ENCODE measurements around the gene TK2.

The TK2 gene

GRCh38 chr16:66486773-66487579, 62.9 kb downstream of the TK2 start:
- Histone ChIP-seq H3K4ac (ENCODE audit: low read depth, low read length) (no peak overlapping the region), H2BK120ac (ENCODE audit: low read depth, low read length) (no peak overlapping the region), H2BK5ac (ENCODE audit: low read length) (no peak overlapping the region), H3K27ac (ENCODE audit: low read depth, low read length) (no peak overlapping the region), H3K27me3 (ENCODE audit: insufficient read depth, low read length, poor library complexity) (no peaks in the 10 kb centered on the region), H2BK15ac (replicated peaks; ENCODE audit: low read depth) (no peak overlapping the region), H3K4me1 (ENCODE audit: control insufficient read depth, low read depth, low read length) (no peaks in the 10 kb centered on the region), H3K56ac (ENCODE audit: low read length) (no peak overlapping the region), H3K4me3 (ENCODE audit: low read length) (no peak overlapping the region), H3K23ac (ENCODE audit: low read length) (no peak overlapping the region), H4K8ac (ENCODE audit: low read depth, low read length) (no peak overlapping the region), H3K36me3 (ENCODE audit: control insufficient read depth, insufficient read depth, low read length) (no peaks in the 10 kb centered on the region), H3K4me2 (ENCODE audit: low read length) (no peak overlapping the region), H3K18ac (ENCODE audit: low read length) (no peak overlapping the region), H4K5ac (ENCODE audit: low read length) (no peak overlapping the region), H3K9ac (ENCODE audit: low read length) (no peak overlapping the region), H3K79me1 (ENCODE audit: low read length) (no peaks in the 10 kb centered on the region), H2AK5ac (ENCODE audit: low read length) (no peak overlapping the region), H3K79me2 (ENCODE audit: control insufficient read depth, insufficient read depth, low read length) (no peaks in the 10 kb centered on the region)
- DNase-seq: no peak
- no CpG with 5 or more reads among the region's 3 CpGs for WGBS (ENCODE audit: extremely low coverage, insufficient coverage, low lambda C conversion rate)

DNA sequence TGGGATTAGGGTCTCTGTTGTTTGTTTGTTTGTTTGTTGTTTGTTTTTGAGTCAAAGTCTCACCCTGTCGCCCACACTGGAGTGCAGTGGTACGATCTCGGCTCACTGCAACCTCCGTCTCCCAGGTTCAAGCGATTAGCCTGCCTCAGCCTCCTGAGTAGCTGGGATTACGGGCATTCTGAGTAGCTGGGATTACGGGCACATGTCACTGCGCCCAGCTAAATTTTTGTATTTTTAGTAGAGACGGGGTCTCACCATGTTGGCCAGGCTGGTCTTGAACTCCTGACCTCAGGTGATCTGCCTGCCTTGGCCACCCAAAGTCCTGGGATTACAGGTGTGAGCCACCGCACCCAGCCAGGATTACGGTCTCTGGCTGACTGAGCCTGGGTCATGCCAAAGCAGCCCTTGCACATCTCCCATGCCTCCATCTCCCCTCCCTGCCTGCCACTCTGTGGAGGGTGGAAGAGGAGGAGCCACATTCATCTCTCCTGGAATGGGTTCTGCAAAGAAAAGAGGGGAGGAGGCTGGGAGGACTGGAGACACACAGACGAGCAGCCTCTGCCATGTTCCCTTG, 63.6 kb downstream of the TK2 start:
- H2AK5ac ChIP-seq (ENCODE audit: low read length): no peak overlapping the region
- no peak overlapping the region for H2BK120ac ChIP-seq (ENCODE audit: low read depth, low read length)
- H3K4me3 ChIP-seq (ENCODE audit: low read length): no peak overlapping the region
- H3K4me1 ChIP-seq (ENCODE audit: control insufficient read depth, low read depth, low read length): no peaks in the 10 kb centered on the region
- H3K27me3 ChIP-seq (ENCODE audit: insufficient read depth, low read length, poor library complexity): no peaks in the 10 kb centered on the region
- H3K23ac ChIP-seq (ENCODE audit: low read length): no peak overlapping the region
- no peaks in the 10 kb centered on the region for H3K36me3 ChIP-seq (ENCODE audit: control insufficient read depth, insufficient read depth, low read length)
- no peak overlapping the region for H3K4me2 ChIP-seq (ENCODE audit: low read length)
- WGBS (ENCODE audit: extremely low coverage, insufficient coverage, low lambda C conversion rate): no CpG with 5 or more reads among the region's 12 CpGs
- H3K18ac ChIP-seq (ENCODE audit: low read length): no peak overlapping the region
- H4K5ac ChIP-seq (ENCODE audit: low read length): no peak overlapping the region
- H3K4ac ChIP-seq (ENCODE audit: low read depth, low read length): no peak overlapping the region
- H3K79me1 ChIP-seq (ENCODE audit: low read length): no peaks in the 10 kb centered on the region
- H4K8ac ChIP-seq (ENCODE audit: low read depth, low read length): no peak overlapping the region
- no peak for DNase-seq
- H3K79me2 ChIP-seq (ENCODE audit: control insufficient read depth, insufficient read depth, low read length): no peaks in the 10 kb centered on the region
- H3K56ac ChIP-seq (ENCODE audit: low read length): no peak overlapping the region
- H3K27ac ChIP-seq (ENCODE audit: low read depth, low read length): no peak overlapping the region
- H3K9ac ChIP-seq (ENCODE audit: low read length): no peak overlapping the region
- no peak overlapping the region for H2BK15ac ChIP-seq (replicated peaks; ENCODE audit: low read depth)
- H2BK5ac ChIP-seq (ENCODE audit: low read length): no peak overlapping the region

DNA sequence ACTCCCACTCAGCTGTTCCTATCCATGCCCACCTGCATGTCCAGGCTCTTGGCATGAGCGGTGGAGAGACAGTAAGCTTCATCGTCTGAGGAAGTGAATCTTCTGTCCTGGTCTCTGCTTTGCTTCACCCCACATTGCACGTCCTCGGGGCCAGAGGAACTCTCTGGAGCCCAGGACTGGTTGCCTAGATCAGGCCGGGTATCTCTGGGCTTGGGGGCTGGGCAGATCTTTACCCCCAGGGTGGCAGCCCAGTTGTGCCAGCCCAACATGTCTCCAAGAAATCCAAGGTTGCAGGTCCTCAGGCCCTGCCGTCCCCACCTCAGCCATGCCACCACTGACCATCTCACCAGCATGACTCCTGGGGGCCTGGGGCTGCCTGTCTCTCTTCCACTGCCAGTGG, 64.5 kb downstream of the TK2 start:
- Histone ChIP-seq H2AK5ac (ENCODE audit: low read length) (no peak overlapping the region), H3K56ac (ENCODE audit: low read length) (no peak overlapping the region), H3K27me3 (ENCODE audit: insufficient read depth, low read length, poor library complexity) (no peaks in the 10 kb centered on the region), H3K18ac (ENCODE audit: low read length) (no peak overlapping the region), H3K36me3 (ENCODE audit: control insufficient read depth, insufficient read depth, low read length) (no peaks in the 10 kb centered on the region), H3K4me3 (ENCODE audit: low read length) (no peak overlapping the region), H4K8ac (ENCODE audit: low read depth, low read length) (no peak overlapping the region), H4K5ac (ENCODE audit: low read length) (no peak overlapping the region), H3K4ac (ENCODE audit: low read depth, low read length) (no peak overlapping the region), H3K79me2 (ENCODE audit: control insufficient read depth, insufficient read depth, low read length) (no peaks in the 10 kb centered on the region), H2BK5ac (ENCODE audit: low read length) (no peak overlapping the region), H2BK120ac (ENCODE audit: low read depth, low read length) (no peak overlapping the region), H3K4me1 (ENCODE audit: control insufficient read depth, low read depth, low read length) (no peaks in the 10 kb centered on the region), H3K9ac (ENCODE audit: low read length) (no peak overlapping the region), H3K23ac (ENCODE audit: low read length) (no peak overlapping the region), H3K79me1 (ENCODE audit: low read length) (no peaks in the 10 kb centered on the region), H2BK15ac (replicated peaks; ENCODE audit: low read depth) (no peak overlapping the region), H3K27ac (ENCODE audit: low read depth, low read length) (no peak overlapping the region), H3K4me2 (ENCODE audit: low read length) (no peak overlapping the region)
- no peak for DNase-seq
- no CpG with 5 or more reads among the region's 6 CpGs for WGBS (ENCODE audit: extremely low coverage, insufficient coverage, low lambda C conversion rate)

GRCh38 chr16:66484453-66485213, 65.3 kb downstream of the TK2 start:
- Histone ChIP-seq H3K27me3 (ENCODE audit: insufficient read depth, low read length, poor library complexity) (no peaks in the 10 kb centered on the region), H3K4me2 (ENCODE audit: low read length) (no peak overlapping the region), H2BK120ac (ENCODE audit: low read depth, low read length) (no peak overlapping the region), H3K18ac (ENCODE audit: low read length) (no peak overlapping the region), H3K79me2 (ENCODE audit: control insufficient read depth, insufficient read depth, low read length) (no peaks in the 10 kb centered on the region), H3K4ac (ENCODE audit: low read depth, low read length) (no peak overlapping the region), H3K23ac (ENCODE audit: low read length) (no peak overlapping the region), H3K56ac (ENCODE audit: low read length) (no peak overlapping the region), H3K9ac (ENCODE audit: low read length) (no peak overlapping the region), H2BK5ac (ENCODE audit: low read length) (no peak overlapping the region), H3K4me3 (ENCODE audit: low read length) (no peak overlapping the region), H2AK5ac (ENCODE audit: low read length) (peak overlapping the region; percentile 74), H4K8ac (ENCODE audit: low read depth, low read length) (no peak overlapping the region), H2BK15ac (replicated peaks; ENCODE audit: low read depth) (no peak overlapping the region), H3K27ac (ENCODE audit: low read depth, low read length) (no peak overlapping the region), H4K5ac (ENCODE audit: low read length) (no peak overlapping the region), H3K79me1 (ENCODE audit: low read length) (no peaks in the 10 kb centered on the region), H3K4me1 (ENCODE audit: control insufficient read depth, low read depth, low read length) (no peaks in the 10 kb centered on the region), H3K36me3 (ENCODE audit: control insufficient read depth, insufficient read depth, low read length) (no peaks in the 10 kb centered on the region)
- DNase-seq: no peak
- no CpG with 5 or more reads among the region's 15 CpGs for WGBS (ENCODE audit: extremely low coverage, insufficient coverage, low lambda C conversion rate)

GRCh38 chr16:66483689-66484452, 66.1 kb downstream of the TK2 start:
- H3K23ac ChIP-seq (ENCODE audit: low read length): no peak overlapping the region
- H3K56ac ChIP-seq (ENCODE audit: low read length): no peak overlapping the region
- H2BK120ac ChIP-seq (ENCODE audit: low read depth, low read length): no peak overlapping the region
- no peak overlapping the region for H3K4me2 ChIP-seq (ENCODE audit: low read length)
- no peak overlapping the region for H3K18ac ChIP-seq (ENCODE audit: low read length)
- no peaks in the 10 kb centered on the region for H3K79me1 ChIP-seq (ENCODE audit: low read length)
- H4K8ac ChIP-seq (ENCODE audit: low read depth, low read length): no peak overlapping the region
- H4K5ac ChIP-seq (ENCODE audit: low read length): no peak overlapping the region
- no peak overlapping the region for H2BK5ac ChIP-seq (ENCODE audit: low read length)
- H3K27me3 ChIP-seq (ENCODE audit: insufficient read depth, low read length, poor library complexity): no peaks in the 10 kb centered on the region
- WGBS (ENCODE audit: extremely low coverage, insufficient coverage, low lambda C conversion rate): no CpG with 5 or more reads among the region's 14 CpGs
- no peak overlapping the region for H3K27ac ChIP-seq (ENCODE audit: low read depth, low read length)
- H3K4ac ChIP-seq (ENCODE audit: low read depth, low read length): no peak overlapping the region
- no peaks in the 10 kb centered on the region for H3K4me1 ChIP-seq (ENCODE audit: control insufficient read depth, low read depth, low read length)
- H3K79me2 ChIP-seq (ENCODE audit: control insufficient read depth, insufficient read depth, low read length): no peaks in the 10 kb centered on the region
- peak overlapping the region; percentile 74 for H2AK5ac ChIP-seq (ENCODE audit: low read length)
- H3K36me3 ChIP-seq (ENCODE audit: control insufficient read depth, insufficient read depth, low read length): no peaks in the 10 kb centered on the region
- DNase-seq: peak; percentile 82
- no peak overlapping the region for H3K9ac ChIP-seq (ENCODE audit: low read length)
- no peak overlapping the region for H2BK15ac ChIP-seq (replicated peaks; ENCODE audit: low read depth)
- no peak overlapping the region for H3K4me3 ChIP-seq (ENCODE audit: low read length)
